ENCODE measurements around the gene VAMP2.

VAMP2 gene

GRCh38 chr17:8121407-8121680 is 41.4 kb downstream of the VAMP2 start:
- no peak for DNase-seq

- DNase-seq, result no peak
Observed at GRCh38 chr17:8120520-8121406, 42.0 kb downstream of the VAMP2 start.

- peak; percentile 39 to 82 for DNase-seq
Observed at GRCh38 chr17:8119581-8120519, 42.9 kb downstream of the VAMP2 start.

- peak in 1 of 2 experiments; percentile 78 for DNase-seq
Observed at GRCh38 chr17:8118769-8119580, 43.8 kb downstream of the VAMP2 start.

- DNase-seq, result no peak
Observed at GRCh38 chr17:8117980-8118768, 44.6 kb downstream of the VAMP2 start, which contains the start of gene ALOXE3. Gene ALOXE3 (minus strand): TSS chr17:8118514. CDS start chr17:8117990, 524 bp downstream.

DNA sequence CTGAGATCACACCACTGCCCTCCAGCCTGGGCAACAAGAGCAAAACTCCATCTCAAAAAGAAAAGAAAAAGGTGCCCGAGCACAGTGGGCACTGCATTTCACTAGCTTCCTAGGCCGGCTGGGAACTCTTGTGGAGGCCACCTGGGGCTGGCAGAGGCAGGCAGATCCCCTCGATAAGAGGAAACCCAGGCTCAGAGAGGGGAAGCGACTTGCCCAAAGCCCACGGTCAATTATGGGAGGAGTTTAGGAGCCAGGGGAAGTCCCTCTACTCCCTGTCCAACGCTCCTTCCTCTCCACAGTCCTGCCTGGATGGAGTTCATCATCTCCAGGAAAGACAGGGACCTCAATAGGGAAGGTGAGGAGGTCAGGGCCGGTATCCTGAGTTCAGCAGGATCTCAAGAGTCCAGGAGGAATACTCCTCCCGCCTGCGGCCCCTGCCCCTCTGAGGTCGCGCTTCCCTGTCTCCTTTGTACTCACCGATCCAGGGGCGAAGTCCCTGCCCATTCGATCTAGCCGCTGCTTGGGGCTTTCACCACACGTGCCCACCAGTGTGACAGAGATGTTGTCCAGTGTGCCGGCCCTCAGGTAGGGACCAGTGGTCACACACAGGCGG is 45.3 kb downstream of the VAMP2 start:
- DNase-seq, result no peak

DNA sequence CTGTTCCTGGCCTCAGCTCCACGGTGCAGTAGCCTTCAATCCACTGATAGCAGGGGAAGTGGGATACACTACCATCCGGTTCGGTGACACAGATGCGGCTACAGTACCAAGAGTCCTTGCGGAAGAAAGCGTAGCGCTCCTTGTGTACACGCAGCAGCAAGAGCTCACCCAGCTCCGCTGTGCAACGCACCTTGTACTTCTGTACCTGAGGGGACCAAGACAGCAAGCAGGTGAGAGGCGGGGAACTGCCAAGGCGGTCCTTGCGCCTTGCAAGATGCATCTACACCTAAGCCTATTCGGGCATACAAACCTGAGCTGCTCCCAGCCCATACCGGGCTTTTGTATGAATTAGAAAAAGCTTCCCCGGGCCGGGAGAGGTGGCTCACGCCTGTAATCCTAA is 46.0 kb downstream of the VAMP2 start:
- DNase-seq, result no peak

GRCh38 chr17:8110907-8111306 is 51.8 kb downstream of the VAMP2 start:
- no peak for DNase-seq

DNA sequence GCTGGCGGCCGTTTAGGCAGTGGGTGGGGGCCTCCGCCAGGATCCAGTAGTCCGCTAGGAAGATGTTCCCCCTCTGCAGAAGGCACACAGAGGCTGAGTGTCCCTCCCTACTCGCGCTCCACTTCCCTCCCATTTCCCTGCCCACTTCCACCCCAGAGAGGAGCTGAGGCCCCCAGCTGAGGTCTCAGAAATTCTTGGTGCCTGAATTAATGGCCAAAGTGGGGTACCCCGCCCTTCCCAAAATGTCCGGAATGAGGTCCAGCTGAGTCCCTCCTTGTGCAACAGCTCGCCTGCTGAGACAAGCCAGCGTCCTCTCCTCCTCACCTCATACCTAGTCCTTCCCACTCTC is 52.3 kb downstream of the VAMP2 start:
- no peak for DNase-seq

- peak; percentile 30 to 47 for DNase-seq
Observed at GRCh38 chr17:8109661-8110455, 52.9 kb downstream of the VAMP2 start.
